ENCODE data around the gene GPR137. TPM values are rescaled to one million over a fixed set of nuclear protein-coding genes. Genes with fewer than 3 reads are reported as not detected.
"Not testable (repeated sequence)": the region's sequence is repeated elsewhere in the genome, so short reads cannot be mapped to it uniquely, and the experiment has no call there.

The GPR137 gene
- total and polyA plus RNA-seq, 7 donors: 12.2 to 35.0 (median 17.4) TPM

- Histone ChIP-seq H3K4me1 (peaks cover 0 to 19% (median 16%) of the 10 kb centered on the region in 4 donors), H3K4me3 (no peak overlapping the region), H3K27ac (no peak overlapping the region), H3K9me3 (no peaks in the 10 kb centered on the region), H3K36me3 (peaks cover 0 to 22% (median 0%) of the 10 kb centered on the region in 4 donors), H3K27me3 (no peaks in the 10 kb centered on the region)
- 18 to 75% methylated on average over 5 of the region's 5 CpGs for WGBS, 2 donors
- DNase-seq: no peak
- intact Hi-C loops (cut with DNase I): no loop called here
- TF ChIP-seq POLR2A (IDR thresholded peaks at IDR 0.05): no peak
These were observed 35.9 kb downstream of the GPR137 start for GRCh38 chr11:64321533-64321932.

GRCh38 chr11:64322925-64323260 lies 37.2 kb downstream of the GPR137 start:
- no peak for DNase-seq
- Histone ChIP-seq H3K27ac (no peak overlapping the region), H3K4me3 (no peak overlapping the region), H3K36me3 (peaks cover 0 to 21% (median 0%) of the 10 kb centered on the region in 4 donors), H3K27me3 (no peaks in the 10 kb centered on the region), H3K4me1 (peaks cover 0 to 14% (median 13%) of the 10 kb centered on the region in 4 donors), H3K9me3 (no peaks in the 10 kb centered on the region)
- intact Hi-C loops (cut with DNase I): no loop called here
- TF ChIP-seq CTCF (IDR thresholded peaks at IDR 0.05) (no peak), POLR2AphosphoS5 (IDR thresholded peaks at IDR 0.05) (no peak), EP300 (IDR thresholded peaks at IDR 0.05) (no peak), POLR2A (IDR thresholded peaks at IDR 0.05) (no peak)
- WGBS, 2 donors: 63 to 81% methylated on average over 7 of the region's 7 CpGs

- TF ChIP-seq POLR2AphosphoS5 (IDR thresholded peaks at IDR 0.05): no peak
- no peak for TF ChIP-seq CTCF (IDR thresholded peaks at IDR 0.05)
- TF ChIP-seq EP300 (IDR thresholded peaks at IDR 0.05): no peak
- TF ChIP-seq POLR2A (IDR thresholded peaks at IDR 0.05): no peak
- 30 to 52% methylated on average over 5 of the region's 5 CpGs for WGBS, 2 donors
- Histone ChIP-seq H3K4me3 (no peak overlapping the region), H3K27ac (no peak overlapping the region), H3K36me3 (peaks cover 0 to 21% (median 0%) of the 10 kb centered on the region in 4 donors), H3K27me3 (no peaks in the 10 kb centered on the region), H3K4me1 (peaks cover 0 to 14% (median 13%) of the 10 kb centered on the region in 4 donors), H3K9me3 (no peaks in the 10 kb centered on the region)
- intact Hi-C loops (cut with DNase I): no loop called here
- no peak for DNase-seq
These were observed 37.7 kb downstream of the GPR137 start for GRCh38 chr11:64323373-64323772.

- peaks cover 0 to 21% (median 0%) of the 10 kb centered on the region in 4 donors for H3K36me3 ChIP-seq
- H3K4me3 ChIP-seq; H3K9me3 ChIP-seq; H3K27ac ChIP-seq; H3K4me1 ChIP-seq; intact Hi-C loops (cut with DNase I); H3K27me3 ChIP-seq; DNase-seq: not testable (repeated sequence)
- 69 to 87% methylated on average over 4 of the region's 4 CpGs for WGBS, 2 donors
These were observed 38.3 kb downstream of the GPR137 start for GRCh38 chr11:64323984-64324383.

- intact Hi-C loops (cut with DNase I): no loop called here
These were observed 39.2 kb downstream of the GPR137 start for GRCh38 chr11:64324692-64325469.

More at GRCh38 chr11:64324692-64325469, 39.2 kb downstream of the GPR137 start:
- Histone ChIP-seq H3K4me1 (no peaks in the 10 kb centered on the region), H3K4me3 (no peak overlapping the region), H3K27ac (no peak overlapping the region), H3K9me3 (no peaks in the 10 kb centered on the region), H3K27me3 (no peaks in the 10 kb centered on the region), H3K36me3 (peaks cover 0 to 21% (median 0%) of the 10 kb centered on the region in 4 donors)
- DNase-seq: no peak
- WGBS, 2 donors: 76 to 87% methylated on average over 11 of the region's 11 CpGs
- TF ChIP-seq CTCF (IDR thresholded peaks at IDR 0.05): no peak
- TF ChIP-seq EP300 (IDR thresholded peaks at IDR 0.05): no peak
- TF ChIP-seq POLR2AphosphoS5 (IDR thresholded peaks at IDR 0.05): no peak
- TF ChIP-seq POLR2A (IDR thresholded peaks at IDR 0.05): no peak
